Measurements from ENCODE around the gene MYO1B.

GRCh38 chr2:191225690-191226089 lies 19.5 kb upstream of the MYO1B start:
- TF ChIP-seq POLR2A (IDR thresholded peaks at IDR 0.05; ENCODE audit: low read depth, low read length) (no peak), CHD2 (IDR thresholded peaks at IDR 0.05; ENCODE audit: borderline replicate concordance, low read depth, low read length) (no peak), YY1 (IDR thresholded peaks at IDR 0.05; ENCODE audit: low read depth, low read length) (no peak), EP300 (IDR thresholded peaks at IDR 0.05; ENCODE audit: borderline replicate concordance in 1 of 2, control insufficient read depth in 1 of 2, low read depth in 2 of 2, low read length in 2 of 2) (no peak)
- TF ChIP-seq, protein P1, sequence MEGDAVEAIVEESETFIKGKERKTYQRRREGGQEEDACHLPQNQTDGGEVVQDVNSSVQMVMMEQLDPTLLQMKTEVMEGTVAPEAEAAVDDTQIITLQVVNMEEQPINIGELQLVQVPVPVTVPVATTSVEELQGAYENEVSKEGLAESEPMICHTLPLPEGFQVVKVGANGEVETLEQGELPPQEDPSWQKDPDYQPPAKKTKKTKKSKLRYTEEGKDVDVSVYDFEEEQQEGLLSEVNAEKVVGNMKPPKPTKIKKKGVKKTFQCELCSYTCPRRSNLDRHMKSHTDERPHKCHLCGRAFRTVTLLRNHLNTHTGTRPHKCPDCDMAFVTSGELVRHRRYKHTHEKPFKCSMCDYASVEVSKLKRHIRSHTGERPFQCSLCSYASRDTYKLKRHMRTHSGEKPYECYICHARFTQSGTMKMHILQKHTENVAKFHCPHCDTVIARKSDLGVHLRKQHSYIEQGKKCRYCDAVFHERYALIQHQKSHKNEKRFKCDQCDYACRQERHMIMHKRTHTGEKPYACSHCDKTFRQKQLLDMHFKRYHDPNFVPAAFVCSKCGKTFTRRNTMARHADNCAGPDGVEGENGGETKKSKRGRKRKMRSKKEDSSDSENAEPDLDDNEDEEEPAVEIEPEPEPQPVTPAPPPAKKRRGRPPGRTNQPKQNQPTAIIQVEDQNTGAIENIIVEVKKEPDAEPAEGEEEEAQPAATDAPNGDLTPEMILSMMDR (IDR thresholded peaks at IDR 0.05 in 2 of 3, conservative IDR thresholded peaks at IDR 0.05 in 1 of 3; ENCODE audit: control insufficient read depth in 2 of 3, extremely low read depth in 1 of 3, insufficient read depth in 1 of 3, low read depth in 3 of 3, low read length in 3 of 3), result no peak

Measured in GM12878 (cell line).